ENCODE results near the gene LIPE. TPM values are rescaled to one million over a fixed set of nuclear protein-coding genes. Genes with fewer than 3 reads are reported as not detected.

Gene LIPE
- total RNA-seq, 1 donor from 2014 or later: 9.1 TPM

GRCh38 chr19:42353341-42354015, 73.7 kb downstream of the LIPE start:
- DNase-seq (ENCODE audit: low read depth, low spot score): no peak

- no peak for DNase-seq (ENCODE audit: low read depth, low spot score)
Observed at GRCh38 chr19:42352301-42353259, 74.6 kb downstream of the LIPE start.

Other genes starting within 250 kb of the LIPE start
- gene DEDD2, start 209.7 kb downstream of the LIPE start, total RNA-seq: 16.2 and 29.1 TPM in 2 replicates
- 8.0 and 10.1 TPM in 2 replicates for gene ZNF526, start 207.1 kb downstream of the LIPE start, total RNA-seq
- 14.0 and 15.4 TPM in 2 replicates for gene GSK3A, start 184.8 kb downstream of the LIPE start, total RNA-seq
- gene ERF, start 172.3 kb downstream of the LIPE start, total RNA-seq: 22.6 and 27.3 TPM in 2 replicates
- gene CIC, start 158.1 kb downstream of the LIPE start, total RNA-seq: 15.4 and 16.1 TPM in 2 replicates
- 0.21 and 0.26 TPM in 2 replicates for gene PRR19, start 125.3 kb downstream of the LIPE start, total RNA-seq
- 27.3 and 33.4 TPM in 2 replicates for gene PAFAH1B3, start 124.8 kb downstream of the LIPE start, total RNA-seq
- gene TMEM145, start 114.1 kb downstream of the LIPE start, total RNA-seq: not detected in 2 replicates
- 24.6 and 27.5 TPM in 2 replicates for gene MEGF8, start 101.8 kb downstream of the LIPE start, total RNA-seq
- not detected in 2 replicates for gene CNFN, start 37.1 kb downstream of the LIPE start, total RNA-seq
- gene CXCL17, start 15.6 kb upstream of the LIPE start, total RNA-seq: not detected in 2 replicates
- gene CEACAM1, start 101.1 kb upstream of the LIPE start, total RNA-seq: 0.26 and 0.46 TPM in 2 replicates
- not detected in 2 replicates for gene CEACAM8, start 167.5 kb upstream of the LIPE start, total RNA-seq

Measured in pulmonary artery endothelial cell (primary cell).